WTC11 (cell line): ENCODE results near the gene CCT8L2.
"Not testable (repeated sequence)": the region's sequence is repeated elsewhere in the genome, so short reads cannot be mapped to it uniquely, and the experiment has no call there.

ENCODE experiments used
- ATF1 ChIP-seq: sonication (generic); formaldehyde crosslinking; IDR thresholded peaks from 2 replicates; pipeline ENCODE4 v1.8.1; 2023; ENCODE audit warnings: mild to moderate bottlenecking, moderate library complexity, missing genetic modification reagents
- CTCF ChIP-seq: fragments of 200-600 bp; IDR thresholded peaks from 2 replicates; pipeline ENCODE4 v1.8.0; 2022; ENCODE audit warnings: antibody characterized with exemption
- SP1 ChIP-seq: sonication (generic); formaldehyde crosslinking; conservative IDR thresholded peaks from 2 replicates; pipeline ENCODE4 v1.8.1; 2022; ENCODE audit warnings: missing genetic modification reagents
- TEAD1 ChIP-seq: sonication (generic); formaldehyde crosslinking; IDR thresholded peaks from 2 replicates; pipeline ENCODE4 v1.8.0; 2022; ENCODE audit warnings: mild to moderate bottlenecking, missing genetic modification reagents
- ZNF512 ChIP-seq: sonication (generic); formaldehyde crosslinking; IDR thresholded peaks from 2 replicates; pipeline ENCODE4 v1.8.1; 2022; ENCODE audit warnings: missing genetic modification reagents, borderline replicate concordance
- ZNF671 ChIP-seq: fragments of 250-450 bp; sonication (Bioruptor Pico); IDR thresholded peaks from 2 replicates; pipeline ENCODE4 v1.8.0; 2021; ENCODE audit warnings: mild to moderate bottlenecking
- TF ChIP-seq, protein P1 (sequence below): sonication (generic); formaldehyde crosslinking; conservative IDR thresholded peaks from 2 replicates; pipeline ENCODE4 v1.8.1; 2022; ENCODE audit warnings: mild to moderate bottlenecking, missing genetic modification reagents

DNA sequence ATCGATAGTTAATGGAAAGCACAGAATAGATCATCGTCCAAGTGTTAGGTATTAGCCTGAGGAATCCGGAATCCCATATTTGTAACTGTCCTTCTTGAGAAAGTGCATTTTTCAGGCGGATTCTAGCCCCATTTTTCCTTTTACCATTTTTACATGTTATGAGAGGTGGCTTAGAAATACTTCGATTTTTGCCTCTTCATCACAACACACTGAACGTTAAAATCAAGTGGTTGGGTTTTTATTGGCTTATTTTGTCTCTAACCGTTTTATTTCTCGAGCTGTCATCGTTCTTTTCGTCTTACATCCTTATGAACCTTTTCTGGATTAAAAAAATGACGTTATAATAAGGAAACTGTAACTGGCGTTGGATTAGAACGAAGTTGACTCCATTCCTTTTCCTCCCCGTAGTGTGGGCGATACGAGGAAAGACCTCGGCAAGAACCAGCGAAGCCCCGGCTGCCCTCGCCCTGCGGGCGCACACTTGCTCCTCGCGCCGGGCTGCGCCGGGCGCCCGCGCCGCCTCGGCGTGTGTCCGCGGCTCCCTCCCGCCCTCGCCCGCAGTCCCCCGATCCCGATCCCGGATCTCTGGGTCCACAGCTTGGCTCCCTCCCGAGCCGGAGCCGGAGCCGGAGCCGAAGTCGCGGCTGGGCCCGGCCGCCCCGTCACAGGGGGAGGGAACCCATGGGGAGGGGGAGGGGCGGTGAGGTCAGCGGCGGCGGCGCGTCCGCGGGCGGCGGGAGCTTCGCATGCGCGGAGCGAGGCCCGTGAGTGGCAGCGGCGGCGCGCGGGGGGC is 8.2 kb upstream of the CCT8L2 start:
- not testable (repeated sequence) for TF ChIP-seq ZNF512 (CRISPR knock-in tag); CTCF; ATF1 (CRISPR knock-in tag); SP1; ZNF671; TEAD1
- TF ChIP-seq, protein P1, sequence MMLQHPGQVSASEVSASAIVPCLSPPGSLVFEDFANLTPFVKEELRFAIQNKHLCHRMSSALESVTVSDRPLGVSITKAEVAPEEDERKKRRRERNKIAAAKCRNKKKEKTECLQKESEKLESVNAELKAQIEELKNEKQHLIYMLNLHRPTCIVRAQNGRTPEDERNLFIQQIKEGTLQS, result not testable (repeated sequence)
